Measurements from ENCODE around the gene MRPL2.

GRCh38 chr6:43043310-43043709 lies 15.9 kb downstream of the MRPL2 start:
- TF ChIP-seq RAD21 (IDR thresholded peaks at IDR 0.05), result no peak
- no peak for TF ChIP-seq CTCF (IDR thresholded peaks at IDR 0.05; ENCODE audit: low read depth, low read length, missing input control)
- no peak for TF ChIP-seq SP1 (IDR thresholded peaks at IDR 0.05)
- no peak for TF ChIP-seq GABPA (IDR thresholded peaks at IDR 0.05 in 1 of 2, conservative IDR thresholded peaks at IDR 0.05 in 1 of 2)
- no peak for TF ChIP-seq TAF1 (conservative IDR thresholded peaks at IDR 0.05)
- no peak for TF ChIP-seq FOXA1 (IDR thresholded peaks at IDR 0.05)
- TF ChIP-seq REST (IDR thresholded peaks at IDR 0.05), result no peak

Data from liver (tissue), 3 donors.